GM10248 (cell line): ENCODE results near the gene NPVF.
A peak's percentile ranks its signal among the peaks of the same experiment; 100 is the strongest.

Source experiments
- CTCF ChIA-PET: fragments of 300-600 bp; sonication (Branson Sonifier 250); formaldehyde crosslinking; extraction: SDS; loops from one replicate; lab custom pipeline; 2021; ENCODE audit warnings: antibody characterized with exemption; lab: Yijun Ruan, JAX
- POLR2A ChIA-PET: fragments of 350-650 bp; sonication (Branson Sonifier 250); formaldehyde crosslinking; extraction: SDS; loops from one replicate; lab custom pipeline; 2020; ENCODE audit warnings: antibody characterized with exemption; lab: Yijun Ruan, JAX
- DNase-seq: peaks from one replicate; pipeline ENCODE4 v3.0.0; 2012; ENCODE audit errors: extremely low spot score
- TF ChIP-seq, protein P1 (sequence below): IDR thresholded peaks from 2 replicates; pipeline ENCODE4 v1.5.1; 2012; ENCODE audit warnings: mild to moderate bottlenecking, low read depth; ENCODE audit errors: extremely low read depth, missing control alignments, control extremely low read depth

NPVF gene, protein sequence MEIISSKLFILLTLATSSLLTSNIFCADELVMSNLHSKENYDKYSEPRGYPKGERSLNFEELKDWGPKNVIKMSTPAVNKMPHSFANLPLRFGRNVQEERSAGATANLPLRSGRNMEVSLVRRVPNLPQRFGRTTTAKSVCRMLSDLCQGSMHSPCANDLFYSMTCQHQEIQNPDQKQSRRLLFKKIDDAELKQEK

DNA sequence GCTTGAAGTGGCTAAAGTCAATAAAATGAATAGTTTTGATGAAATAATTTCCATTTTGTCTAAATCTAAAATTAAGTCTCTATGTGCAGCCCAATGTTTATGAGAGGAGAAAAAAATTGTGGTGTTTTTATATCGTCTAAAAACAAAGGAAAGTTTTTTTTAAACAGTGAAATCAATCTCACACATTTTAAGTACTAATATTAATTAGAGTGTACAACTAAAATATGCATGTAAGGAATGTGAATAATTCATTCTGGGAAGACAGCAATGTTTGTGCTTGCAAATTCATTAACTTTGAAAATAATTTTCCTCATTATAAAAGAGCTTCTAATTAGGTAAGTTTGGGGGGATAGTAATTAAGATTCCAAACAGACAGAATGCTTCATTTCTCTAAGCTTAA lies at the start of gene NPVF:
Gene NPVF (minus strand): TSS at position 101 of the 400 bp plus-strand sequence. CDS start 47 bp downstream, at position 54.
- CTCF ChIA-PET: interaction anchor here (1.4 to 2.5 kb wide), 2 partner anchors 11 to 12 kb away, joined by 3 to 8 read pairs; no protein-coding TSS in a partner anchor
- POLR2A ChIA-PET: no interaction called here
- no peak for DNase-seq
- TF ChIP-seq, protein P1, sequence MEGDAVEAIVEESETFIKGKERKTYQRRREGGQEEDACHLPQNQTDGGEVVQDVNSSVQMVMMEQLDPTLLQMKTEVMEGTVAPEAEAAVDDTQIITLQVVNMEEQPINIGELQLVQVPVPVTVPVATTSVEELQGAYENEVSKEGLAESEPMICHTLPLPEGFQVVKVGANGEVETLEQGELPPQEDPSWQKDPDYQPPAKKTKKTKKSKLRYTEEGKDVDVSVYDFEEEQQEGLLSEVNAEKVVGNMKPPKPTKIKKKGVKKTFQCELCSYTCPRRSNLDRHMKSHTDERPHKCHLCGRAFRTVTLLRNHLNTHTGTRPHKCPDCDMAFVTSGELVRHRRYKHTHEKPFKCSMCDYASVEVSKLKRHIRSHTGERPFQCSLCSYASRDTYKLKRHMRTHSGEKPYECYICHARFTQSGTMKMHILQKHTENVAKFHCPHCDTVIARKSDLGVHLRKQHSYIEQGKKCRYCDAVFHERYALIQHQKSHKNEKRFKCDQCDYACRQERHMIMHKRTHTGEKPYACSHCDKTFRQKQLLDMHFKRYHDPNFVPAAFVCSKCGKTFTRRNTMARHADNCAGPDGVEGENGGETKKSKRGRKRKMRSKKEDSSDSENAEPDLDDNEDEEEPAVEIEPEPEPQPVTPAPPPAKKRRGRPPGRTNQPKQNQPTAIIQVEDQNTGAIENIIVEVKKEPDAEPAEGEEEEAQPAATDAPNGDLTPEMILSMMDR: no peak

DNA sequence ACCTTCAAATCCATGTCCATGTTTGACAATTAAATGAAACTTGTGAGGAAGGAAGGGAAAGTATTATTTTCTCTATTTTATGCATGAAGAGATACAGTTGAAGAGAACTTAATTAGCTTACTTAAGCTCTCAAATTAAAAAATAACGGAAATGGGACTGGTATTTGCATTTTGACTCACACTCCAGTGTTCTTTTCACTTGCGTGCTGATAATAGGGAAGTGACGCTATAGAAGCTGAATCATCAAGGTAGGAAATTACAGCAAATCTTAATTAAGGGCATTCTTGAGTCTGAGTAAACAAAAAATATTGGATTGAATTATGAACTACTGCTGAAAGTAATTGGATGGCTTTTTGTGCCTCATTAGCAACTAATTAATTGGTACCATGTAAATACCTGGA lies 44.0 kb upstream of the NPVF start:
- CTCF ChIA-PET: interaction anchor here (1.6 to 1.8 kb wide), 2 partner anchors 11 to 13 kb away, joined by 5 to 7 read pairs; no protein-coding TSS in a partner anchor
- no peak for DNase-seq
- TF ChIP-seq, protein P1: no peak
- POLR2A ChIA-PET: no interaction called here

DNA sequence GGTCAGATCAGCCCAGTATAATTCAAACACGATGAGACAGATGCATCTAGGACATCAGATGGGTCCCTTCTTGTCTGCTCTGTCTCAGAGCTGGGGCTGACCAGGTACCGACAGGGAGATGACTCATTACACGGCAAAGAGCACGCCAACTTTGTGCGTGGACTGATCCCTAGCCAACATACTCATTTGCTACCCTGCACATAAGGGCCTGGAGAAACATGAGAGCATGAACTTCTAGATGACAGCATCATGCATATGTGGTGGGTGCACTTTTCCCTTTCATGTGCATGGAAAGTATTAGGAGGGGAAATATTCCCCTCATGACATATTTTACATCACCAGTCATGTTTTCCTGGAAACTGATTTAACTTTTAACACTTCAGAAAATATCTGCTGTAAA lies 35.1 kb upstream of the NPVF start:
- TF ChIP-seq, protein P1: no peak
- CTCF ChIA-PET: no interaction called here
- no peak for DNase-seq
- POLR2A ChIA-PET: no interaction called here

DNA sequence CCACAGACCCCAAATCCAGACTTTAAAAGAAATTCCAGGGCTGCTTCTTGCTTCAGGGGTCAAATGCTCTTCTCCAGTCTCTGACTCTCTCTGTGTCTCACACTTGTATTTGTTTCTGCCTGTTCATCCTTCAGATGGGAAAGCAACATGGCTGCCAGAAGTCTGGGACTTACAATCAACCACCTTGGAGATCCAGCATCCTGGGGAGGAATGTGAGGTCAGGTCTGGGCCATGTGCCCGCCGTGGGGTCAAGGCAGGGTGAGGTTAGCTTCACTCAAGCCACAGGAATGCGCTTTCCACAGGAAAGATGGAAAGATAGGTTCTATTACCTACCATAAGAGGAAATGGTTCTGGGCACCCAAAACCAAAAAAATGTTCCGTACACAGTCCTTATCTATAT lies 34.3 kb upstream of the NPVF start:
- DNase-seq: no peak
- ChIA-PET POLR2A (no interaction called here), CTCF (no interaction called here)

DNA sequence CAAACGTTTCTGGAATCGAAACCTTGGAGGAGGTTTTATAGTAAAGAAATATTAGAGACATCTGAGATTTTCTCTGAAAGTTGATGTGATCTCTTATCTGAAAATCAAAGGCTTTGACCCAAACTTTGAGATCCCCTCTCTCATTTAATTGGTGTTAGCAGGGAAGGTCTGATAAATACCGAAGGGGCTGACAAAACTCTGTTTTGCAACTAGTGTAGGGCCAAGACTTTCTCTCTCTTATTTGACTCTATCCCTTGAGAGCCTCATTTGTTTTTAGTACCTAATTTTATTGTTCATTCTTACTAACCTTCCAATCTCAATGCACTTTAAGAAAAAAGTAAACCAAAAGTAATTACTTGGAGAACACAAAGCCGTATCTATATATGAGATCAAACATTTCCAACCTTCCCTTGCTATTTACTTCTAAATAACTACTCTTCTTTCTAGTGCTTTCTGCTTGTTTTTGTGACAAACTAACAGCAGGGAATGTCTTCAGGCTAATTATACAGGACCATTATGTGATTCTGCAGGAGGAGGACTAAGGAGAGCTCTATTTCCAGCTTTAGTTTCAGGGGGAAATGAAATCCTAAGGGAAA lies 33.4 kb upstream of the NPVF start:
- ChIA-PET POLR2A (no interaction called here), CTCF (interaction anchor here (1.3 to 4.5 kb wide), 3 partner anchors 10 to 582 kb away, joined by 3 to 66 read pairs (median 5); no protein-coding TSS in a partner anchor)
- TF ChIP-seq, protein P1: no peak
- DNase-seq: no peak

More for the DNA sequence above, 34.3 kb upstream of the NPVF start:
- TF ChIP-seq, protein P1: no peak

DNA sequence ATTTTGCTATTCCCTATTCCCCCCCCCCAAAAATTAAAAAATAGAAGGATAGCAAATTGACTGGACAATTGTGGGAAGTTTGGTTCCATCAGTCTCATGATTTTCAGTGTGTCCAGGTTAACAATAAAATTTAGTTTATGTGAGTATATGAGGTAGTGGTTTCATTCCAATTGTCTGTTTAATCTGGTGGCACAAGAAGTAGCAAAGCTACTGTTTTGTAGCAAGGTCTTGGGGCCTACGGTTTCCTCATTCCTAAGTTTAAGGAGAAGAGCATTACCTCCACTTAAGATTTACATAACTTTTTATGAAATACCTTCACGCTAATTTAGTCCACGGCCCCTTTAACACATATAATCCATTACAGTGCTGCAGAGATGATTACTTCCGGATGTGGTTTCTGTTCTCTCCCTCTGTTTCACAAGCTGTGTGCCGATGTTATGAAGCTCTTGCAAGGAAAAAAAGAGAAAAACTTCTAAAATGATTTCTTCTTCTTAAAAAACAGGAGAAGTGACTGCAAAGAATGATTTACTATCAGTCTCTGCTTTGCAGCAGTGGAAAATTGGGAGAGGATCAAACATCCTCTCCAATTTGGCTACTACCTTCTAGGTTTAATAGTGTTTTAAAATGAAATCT lies 32.7 kb upstream of the NPVF start:
- POLR2A ChIA-PET: no interaction called here
- TF ChIP-seq, protein P1: no peak
- DNase-seq: peak; percentile 12
- CTCF ChIA-PET: interaction anchor here (1.3 to 4.5 kb wide), 5 partner anchors 10 to 588 kb away, joined by 3 to 66 read pairs (median 7); no protein-coding TSS in a partner anchor
